Fibroblast of peridontal ligament (primary cell): Measurements from ENCODE around the gene BCL11A.

Experiments
- DNase-seq: peaks from one replicate; pipeline ENCODE4 v3.0.0-alpha.2; 2010; ENCODE audit errors: extremely low read depth

BCL11A gene

DNA sequence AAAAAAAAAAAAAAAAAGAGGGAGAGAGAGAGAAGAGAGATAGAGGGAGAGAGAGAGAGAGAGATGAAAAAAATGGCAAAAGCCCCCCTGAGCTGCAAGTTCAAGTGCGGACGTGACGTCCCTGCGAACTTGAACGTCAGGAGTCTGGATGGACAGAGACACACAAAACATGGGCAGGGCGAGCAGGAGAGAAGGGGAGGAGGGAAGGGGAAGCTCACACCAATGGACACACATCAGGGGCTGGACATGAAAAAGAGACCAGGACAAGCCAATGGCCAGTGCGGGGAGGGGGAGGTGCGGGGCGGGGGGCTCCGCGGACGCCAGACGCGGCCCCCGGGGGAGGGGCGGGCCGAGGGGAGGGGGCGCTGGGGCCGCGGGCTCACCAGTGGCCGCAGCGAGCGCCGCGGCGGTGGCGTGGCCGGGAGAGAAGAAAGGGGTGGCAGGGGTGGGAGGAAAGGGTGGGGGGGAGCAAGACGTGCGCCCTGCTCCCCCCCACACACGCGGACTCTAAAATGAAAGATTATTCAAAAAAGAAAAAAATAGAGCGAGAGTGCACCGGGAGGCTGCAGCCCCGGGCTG, at the start of gene BCL11A:
Gene BCL11A (minus strand): TSS at position 160 of the 579 bp plus-strand sequence. CDS start 384 bp downstream, outside the sequence.
- DNase-seq: peak; percentile 85

DNA sequence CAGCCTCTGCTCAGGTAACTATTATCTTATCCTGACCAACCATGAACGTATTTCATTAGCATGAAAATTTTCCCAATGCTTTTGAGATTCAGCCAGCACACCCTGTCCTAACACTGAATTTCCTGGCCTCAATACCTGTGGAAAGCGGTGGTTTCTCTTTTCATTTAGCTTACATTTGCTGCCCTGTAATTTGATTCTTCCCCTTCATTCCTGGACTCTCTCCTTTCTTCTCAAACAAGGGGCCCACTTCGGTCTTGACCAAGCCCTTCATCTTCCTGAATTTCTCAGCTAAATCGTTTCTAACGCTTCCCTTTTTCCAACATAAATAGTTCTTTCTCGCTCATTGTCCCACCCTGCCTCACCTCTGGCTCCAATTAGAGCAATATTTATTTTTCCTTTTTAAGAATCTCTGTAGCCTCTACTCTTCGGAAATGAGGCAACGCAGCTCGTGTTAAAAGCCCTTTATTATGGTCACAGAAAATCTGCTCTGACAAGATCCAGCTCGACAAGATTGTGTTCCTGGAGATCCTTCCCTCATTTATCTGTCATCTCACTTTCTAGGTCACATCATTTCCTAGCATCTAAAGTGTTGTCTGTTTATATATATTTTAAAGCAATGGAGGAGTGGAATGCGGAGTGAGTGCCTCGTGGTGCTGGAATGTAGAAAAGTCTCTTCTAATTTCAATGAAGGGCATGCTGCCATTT, 49.5 kb upstream of the BCL11A start:
- DNase-seq: no peak

DNA sequence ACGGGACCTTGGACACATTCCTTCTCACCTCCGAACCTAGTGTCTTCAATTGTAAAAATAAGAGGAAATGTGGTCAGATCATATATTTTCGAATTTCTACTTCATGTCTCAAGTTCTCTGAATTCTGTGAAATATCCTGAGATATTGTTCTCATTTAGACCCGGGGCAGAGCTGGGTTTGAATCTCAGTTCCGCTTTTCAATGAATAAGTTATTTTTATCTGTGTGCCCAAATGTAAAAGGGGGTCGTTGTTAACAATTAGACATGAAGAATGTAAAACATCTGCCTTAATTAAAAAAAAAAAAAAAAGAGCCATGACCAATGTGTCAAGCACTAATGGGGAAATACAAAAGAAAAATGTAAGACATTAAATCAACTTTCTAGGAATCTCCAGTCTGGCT, 48.9 kb upstream of the BCL11A start:
- DNase-seq: no peak

DNA sequence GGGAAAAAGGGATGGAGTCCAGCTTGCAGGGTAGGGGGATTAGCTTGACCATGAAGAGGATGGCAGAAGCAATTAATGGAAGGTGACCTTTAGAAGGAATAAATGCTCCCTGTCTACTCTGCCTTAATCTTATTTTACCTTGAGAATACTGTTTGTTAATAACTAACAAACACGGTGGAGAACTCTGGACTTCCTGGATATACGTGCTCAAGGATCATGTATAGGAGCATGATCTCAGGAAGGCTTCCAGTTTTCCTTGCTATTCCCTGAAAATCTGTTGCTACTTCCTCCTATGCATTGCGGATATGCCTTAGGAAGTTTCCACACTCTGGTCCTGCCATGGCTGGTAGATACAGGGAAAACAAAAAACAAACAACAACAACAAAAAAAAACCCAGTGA, 44.8 kb upstream of the BCL11A start:
- no peak for DNase-seq

DNA sequence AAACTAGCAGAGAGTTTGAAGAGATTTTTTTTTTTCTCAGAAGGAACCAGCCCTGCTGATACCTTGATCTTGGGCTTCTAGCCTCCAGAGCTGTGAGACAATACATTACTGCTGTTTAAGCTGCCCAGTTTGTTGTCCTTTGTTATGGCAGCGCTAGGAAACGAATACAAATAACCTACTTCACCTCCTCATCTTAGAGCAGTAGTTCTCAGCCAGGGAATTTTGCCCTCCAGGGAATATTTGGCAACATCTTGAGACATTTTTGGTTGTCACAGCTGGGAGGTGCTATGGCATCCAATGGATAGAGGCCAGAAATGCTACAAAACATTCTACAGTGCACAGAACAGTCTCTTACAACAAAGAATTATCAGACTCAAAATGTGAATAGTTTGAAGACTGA, 43.9 kb upstream of the BCL11A start:
- no peak for DNase-seq

DNA sequence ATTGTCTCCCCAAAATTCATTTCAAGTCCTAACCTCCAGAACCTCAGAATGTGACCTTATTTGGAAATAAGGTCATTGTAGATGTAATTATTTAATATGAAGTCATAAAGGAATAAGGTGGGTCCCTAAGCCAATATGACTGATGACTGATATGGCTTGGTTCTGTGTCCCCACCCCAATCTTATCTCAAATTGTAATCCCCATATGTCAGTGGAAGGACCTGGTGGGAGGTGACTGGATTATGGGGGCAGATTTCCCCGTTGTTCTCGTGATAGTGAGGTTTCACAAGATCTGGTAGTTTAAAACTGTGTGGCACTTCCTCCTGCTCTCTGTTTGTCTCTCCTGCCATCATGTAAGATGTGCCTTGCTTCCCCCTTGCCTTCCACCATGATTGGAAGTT, 43.0 kb upstream of the BCL11A start:
- no peak for DNase-seq

DNA sequence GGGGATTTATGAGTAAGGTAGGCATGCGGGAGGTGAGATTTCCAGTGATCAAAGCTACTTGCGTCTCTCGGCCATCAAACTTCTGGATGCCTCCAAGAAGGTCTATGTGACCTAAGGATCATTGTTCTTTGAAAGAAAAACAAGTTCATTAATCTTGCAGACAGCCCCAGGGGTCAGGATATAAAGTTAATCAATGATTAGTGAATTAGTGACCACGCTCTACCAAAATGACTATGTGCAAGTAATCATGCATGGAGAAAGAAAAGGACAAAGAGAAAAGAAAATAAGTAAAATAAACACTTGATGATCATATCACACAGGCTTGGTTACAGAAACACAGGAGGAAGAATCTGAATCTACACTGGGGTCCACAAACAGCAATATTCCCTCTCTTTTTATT, 42.5 kb upstream of the BCL11A start:
- no peak for DNase-seq

DNA sequence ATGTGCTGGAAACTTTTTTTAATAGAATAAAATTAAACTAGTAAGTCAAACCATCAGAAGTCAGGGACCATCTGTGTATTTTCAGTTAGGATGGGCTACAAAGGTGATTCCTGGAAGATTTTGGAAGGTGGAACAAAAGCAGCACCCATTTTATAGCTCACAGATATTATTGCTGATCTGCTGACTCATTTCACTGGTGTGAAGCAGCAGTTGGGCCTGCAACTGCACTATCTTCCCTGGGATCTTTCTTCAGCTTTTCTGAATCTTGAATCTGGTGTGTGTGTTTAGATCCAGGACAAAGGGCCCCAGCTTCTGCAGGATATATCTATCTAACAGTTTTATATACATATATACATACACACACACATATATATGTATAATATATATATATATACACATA, 35.6 kb upstream of the BCL11A start:
- DNase-seq: no peak

DNA sequence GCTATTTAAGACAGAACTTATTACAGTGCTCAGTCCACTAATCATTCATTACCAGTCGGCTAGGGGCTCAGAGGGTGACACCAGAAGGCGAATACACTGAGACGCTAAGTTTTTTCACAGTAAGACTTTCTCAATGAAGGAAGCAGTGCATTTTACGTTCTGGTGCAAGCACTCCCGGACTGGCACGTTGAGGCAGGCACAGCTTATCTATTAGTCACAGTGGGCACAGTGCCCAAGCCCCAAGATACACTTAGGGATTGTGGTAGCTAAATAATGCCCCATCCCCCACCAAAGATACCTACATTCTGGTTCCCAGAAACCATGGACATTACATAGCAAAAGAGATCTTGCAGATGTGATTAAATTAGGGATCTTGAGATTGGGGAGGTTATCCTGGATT, 32.6 kb upstream of the BCL11A start:
- DNase-seq: no peak

DNA sequence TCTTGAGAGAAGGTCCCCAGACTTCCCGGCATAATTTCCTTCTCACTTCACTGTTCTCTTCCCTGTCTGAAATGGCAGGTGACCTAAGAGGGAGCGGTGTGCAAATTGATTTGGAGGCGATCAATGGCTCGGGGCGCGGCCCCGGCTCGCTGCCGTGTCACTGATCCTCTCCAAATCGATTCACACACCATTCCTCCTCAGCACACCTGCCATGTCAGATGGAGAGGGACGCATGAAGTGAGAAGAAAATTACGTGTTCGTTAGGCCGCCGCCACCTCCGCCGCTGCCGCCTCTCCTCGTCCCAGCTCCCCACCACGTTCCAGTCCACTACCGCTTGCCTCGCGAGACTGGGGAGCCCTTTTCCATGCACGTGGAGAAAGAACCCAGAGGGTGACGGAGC, 31.8 kb upstream of the BCL11A start:
- no peak for DNase-seq

DNA sequence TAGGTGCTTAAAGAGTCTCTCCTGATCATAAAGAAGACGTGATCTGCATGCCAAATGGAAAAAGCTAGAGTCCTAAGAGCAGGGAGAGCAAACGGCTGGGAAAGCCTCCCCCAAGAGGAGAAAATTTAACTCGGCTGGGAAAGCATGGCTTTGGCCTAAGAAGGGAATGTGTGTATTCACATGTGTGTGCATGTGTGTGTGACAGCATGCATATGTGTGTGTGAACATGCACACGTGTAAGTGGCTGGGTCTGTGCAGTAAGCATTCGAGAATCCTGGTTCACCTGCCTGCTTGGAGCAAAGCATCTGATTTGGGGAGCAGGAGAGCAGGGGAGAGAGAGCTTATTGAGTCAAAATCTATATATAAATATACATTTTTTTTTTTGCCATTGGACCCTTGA, 30.1 kb upstream of the BCL11A start:
- DNase-seq: no peak

DNA sequence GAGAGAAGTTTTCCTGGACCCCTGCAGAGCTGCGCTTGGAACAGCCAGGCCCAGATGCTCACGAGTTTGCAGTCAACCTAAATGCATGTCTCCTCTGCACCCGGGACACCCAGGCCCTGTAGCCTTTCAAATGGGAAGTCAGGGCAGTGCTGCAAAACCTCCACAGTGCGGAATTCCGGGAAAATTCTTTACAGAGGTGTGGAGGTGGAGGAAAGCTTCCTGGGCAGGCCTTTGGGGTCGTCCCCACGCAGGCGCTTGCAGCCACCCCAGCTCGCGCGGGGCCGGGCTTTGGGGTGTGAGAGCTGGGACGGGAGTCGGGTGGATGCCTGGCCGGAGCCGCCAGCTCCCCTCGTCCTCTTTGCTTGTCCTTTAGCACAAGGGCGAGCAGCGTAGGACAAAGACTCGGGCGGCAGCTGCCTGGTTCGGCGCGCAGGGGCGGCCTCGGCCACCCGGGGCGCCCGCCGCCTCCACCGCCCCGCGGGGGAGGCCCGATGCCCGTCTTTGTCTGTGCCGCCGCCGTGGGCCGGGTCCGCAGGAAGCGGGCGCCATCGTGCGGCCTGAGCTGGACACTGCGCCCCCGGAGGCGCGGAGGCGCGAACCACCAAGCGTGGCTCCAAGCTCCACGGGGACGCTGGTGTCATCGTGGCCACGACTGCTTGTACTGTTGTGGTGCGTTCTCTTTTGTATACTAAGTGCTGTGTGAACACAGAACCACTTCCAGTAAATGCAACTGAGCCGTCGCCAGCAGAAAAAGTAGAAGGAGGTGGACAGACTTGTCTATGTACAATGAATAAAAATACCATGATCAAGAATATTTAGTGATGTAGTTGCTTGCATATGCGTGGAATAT, 28.2 kb upstream of the BCL11A start:
- DNase-seq: peak; percentile 32

DNA sequence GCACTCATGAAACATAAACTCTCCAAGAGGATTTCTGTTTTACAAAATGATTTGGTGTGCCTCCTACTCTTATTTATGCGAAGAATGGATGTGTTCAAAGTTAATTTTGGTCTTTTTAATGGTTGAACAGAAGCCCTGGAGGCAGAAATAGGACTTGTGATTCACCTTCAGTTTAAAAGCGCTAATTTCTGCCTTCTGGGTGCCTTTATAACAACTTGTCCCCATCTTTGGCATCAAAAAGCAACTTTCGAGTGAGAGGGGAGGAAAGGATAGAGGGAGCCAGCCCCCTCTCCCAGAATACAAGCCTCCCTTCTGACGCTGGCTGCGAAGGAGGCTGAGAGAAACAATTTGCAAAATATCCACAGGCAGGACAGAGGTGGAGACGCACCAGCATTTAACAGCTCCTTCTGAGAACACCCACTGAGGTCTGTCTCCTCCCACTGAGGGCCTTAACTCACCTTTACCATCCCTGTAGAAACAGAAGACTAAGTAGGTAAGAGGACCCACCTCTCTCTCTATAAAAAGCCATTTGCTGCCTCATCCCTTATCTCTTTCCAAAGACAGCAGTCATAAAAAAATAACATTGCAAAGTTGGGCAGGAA, 24.3 kb upstream of the BCL11A start:
- DNase-seq: no peak

DNA sequence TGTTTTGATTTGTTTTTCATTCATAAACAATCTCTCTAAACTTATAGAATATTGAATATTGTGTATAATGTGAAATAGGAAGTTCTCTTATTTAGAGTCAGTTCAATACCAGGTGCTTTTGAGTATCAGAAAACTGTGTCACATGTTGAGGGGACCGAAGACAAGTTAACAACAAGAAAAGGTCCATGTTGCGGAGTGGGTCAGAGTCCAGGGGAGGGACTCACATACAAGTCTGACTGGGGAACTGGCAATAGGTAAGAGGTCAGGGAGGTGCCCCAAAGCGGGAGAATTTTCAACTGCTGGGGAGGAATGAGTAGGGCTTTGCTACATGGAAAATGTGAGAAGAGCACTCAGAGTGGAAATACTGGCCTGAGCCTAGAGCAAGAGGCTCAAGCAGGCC, 19.8 kb upstream of the BCL11A start:
- DNase-seq: no peak

DNA sequence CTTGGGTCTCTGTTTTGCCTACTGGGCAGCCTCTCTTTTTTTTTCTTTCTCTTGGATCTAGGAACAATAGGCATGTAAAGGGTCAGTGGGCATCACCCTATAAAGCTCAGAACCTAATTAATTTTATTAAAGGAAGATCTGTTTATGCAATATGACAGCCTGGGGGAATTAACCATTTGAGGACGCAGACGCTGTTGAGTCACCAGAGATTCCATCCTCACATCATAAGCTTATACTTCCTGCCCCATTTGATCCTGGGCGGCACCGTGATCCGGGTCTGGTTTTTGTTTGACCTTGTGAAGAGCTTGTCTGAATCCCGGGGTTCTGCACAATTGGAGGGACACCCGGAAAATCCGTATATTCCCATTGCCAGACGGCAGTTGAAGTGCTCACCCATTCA, 16.8 kb upstream of the BCL11A start:
- DNase-seq: no peak

DNA sequence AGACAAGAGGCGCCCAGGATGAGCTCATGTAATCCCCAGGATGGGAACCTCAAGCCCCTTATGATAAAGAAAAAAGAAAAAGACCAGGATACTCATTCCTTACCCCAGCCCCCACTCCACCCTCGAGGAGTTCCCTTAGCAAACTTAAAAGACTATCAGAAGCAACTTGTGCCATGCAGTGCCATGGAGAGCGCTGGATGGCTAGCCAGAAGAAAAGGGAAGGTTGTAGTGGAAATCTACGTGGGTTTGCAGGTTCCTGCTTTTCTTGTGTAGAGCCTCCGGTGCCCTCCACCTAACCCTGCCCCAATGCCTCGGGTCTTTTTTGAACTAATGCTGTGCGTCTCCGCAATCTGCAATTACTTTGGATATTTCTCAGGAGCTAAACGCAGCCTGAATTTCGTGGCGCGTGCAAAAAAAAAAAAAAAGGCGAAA, 16.2 kb upstream of the BCL11A start:
- no peak for DNase-seq

DNA sequence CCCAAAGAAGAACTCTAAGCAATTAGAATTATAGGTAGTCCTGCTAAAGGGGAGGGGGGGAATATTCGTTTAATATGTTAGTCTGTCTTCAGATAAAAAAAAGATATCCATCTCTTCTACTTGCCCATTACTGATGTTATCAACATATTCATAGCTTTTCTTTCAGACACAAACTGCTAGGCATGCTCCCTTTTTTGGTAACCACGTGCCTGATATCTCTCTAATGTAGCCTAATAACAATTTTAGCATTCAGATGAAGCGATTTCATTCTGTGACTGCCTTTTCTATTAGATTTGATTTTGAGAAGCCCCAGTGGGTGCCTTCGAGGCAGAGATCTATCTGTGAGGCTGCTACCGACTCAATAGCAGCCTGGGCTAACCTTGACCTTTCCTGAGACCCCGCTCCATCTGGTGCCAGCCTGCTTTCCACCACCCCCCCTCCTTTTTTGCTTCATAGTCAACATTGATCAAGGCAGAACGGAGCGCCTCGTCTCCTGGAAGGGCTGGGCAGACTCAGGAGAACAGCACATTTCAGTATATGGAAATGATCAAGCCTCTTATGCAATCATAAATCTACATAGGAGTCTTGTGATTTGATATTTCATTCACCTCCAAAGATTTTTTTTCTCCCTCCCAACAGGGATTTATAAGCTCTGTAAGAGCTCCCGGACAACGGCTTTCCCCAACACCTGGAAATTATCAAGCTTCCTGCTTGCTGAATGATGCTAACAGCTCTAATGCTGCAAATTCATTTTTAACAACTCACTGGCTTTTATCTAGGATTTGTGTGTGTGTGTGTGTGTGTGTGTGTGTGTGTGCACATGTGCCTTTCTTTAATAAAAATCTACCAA, 14.7 kb upstream of the BCL11A start:
- DNase-seq: no peak

DNA sequence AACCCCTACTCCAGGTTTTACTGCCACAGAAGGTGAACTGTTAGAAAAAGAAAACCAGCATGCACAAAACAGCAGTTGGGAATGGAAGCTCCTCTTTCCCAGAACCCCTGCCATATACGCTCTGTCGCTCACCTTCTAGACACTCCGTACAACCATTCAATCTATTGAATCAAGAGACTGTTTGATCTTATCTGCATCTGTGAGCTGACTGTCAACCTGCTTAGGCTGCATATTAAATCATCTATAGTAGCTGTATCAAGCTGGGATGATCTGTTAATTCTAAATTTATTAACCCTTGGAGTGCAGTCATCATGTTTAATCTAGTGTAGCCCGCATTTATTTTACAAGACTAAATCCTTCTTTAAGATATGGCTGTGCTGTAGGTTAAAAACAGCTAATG, 13.6 kb upstream of the BCL11A start:
- DNase-seq: no peak

DNA sequence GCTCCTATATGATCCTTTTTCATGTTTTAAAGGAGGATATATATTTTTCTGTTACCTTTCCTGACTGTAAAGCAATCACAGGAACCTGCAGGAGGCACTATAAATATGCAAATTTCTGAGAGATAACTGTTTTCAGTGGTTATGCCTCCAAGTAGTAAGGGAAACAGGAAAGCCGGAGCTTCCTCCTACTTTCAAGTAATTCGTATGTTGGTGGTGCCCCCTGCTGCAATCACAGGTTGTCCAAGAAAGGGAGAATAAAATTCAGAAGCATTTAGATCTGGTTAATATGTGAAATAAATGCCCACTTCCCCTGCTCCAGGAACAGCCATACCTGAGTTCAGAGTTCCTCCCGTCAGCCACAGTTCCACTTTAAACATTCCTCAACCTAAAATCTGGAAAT, 12.0 kb upstream of the BCL11A start:
- peak; percentile 49 for DNase-seq

DNA sequence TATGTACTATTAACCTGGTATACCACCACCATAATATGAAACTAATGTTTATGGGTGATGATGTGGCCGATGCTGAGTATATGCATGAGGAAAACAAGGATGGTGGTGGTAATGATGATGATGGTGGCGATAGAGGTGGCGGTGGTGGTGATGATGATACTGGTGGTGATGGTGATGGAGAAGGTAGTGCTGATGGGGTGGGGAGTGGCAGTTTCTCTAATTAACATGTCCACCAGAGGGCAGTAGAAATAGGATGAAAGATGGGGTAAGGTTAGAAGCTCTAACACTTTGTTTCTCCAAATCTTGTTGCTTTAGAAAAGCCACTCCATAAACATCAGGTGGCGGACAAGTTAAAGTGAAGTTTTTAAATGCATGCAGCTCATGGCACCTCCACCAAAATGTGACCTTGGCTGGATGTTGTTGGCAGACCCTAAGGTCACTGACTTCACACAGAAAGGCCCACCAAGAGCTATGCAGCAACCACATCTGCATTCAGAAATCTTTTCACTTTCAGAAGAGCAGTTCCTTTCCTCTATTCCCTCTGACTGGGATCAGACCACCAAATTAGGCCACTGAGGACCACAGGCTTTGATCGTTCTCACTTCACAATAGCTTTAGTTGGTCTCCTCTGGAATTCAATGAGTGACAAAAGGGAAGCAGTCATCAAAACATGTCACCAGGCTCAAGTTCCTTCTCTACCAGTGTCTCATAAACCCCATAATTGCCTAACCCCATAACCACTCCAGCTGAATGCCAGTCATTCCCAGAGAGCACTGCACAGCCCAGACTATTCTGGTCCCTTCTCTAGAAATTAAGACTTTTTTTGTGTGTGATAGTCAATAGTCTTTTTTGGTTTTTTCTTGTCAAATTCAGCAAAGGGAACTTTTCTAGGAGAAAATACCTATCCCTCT, 7.5 kb upstream of the BCL11A start:
- no peak for DNase-seq

DNA sequence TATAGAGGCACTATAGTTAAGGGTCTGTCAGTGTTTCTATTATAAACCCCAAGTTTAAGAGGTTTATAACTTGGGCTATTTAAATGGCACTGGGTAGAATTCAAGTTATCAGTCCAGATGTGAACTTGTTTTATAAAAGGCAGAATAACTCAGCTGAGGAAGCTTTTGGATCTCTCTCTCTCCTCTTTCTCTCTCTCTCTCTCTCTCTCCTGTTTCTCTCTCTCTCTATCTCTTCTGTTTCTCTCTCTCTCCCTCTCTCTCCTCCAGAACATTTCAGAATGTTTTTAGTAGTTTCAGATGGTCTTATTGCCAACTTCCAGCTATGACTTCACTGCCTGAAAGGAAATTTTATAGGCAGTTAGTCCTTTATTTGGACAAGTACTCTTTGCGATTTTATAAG, 6.4 kb upstream of the BCL11A start:
- DNase-seq: no peak
